ENCODE results near the gene AGBL3. TPM values are rescaled to one million over a fixed set of nuclear protein-coding genes. Genes with fewer than 3 reads are reported as not detected.
"Not testable (repeated sequence)": the region's sequence is repeated elsewhere in the genome, so short reads cannot be mapped to it uniquely, and the experiment has no call there.

The AGBL3 gene
- total RNA-seq, 1 donor from 2014 or later, result 3.5 TPM

GRCh38 chr7:135169141-135169963 lies 183.0 kb downstream of the AGBL3 start:
- no peak for DNase-seq (ENCODE audit: low read depth, low spot score)
- no peaks in the 10 kb centered on the region for H3K27me3 Mint-ChIP-seq (ENCODE audit: low read depth)
- H3K9me3 Mint-ChIP-seq, result no peaks in the 10 kb centered on the region
- H3K4me1 Mint-ChIP-seq, result peaks cover 38% of the 10 kb centered on the region
- peaks cover 24% of the 10 kb centered on the region for H3K36me3 Mint-ChIP-seq (ENCODE audit: low read depth)
- peak overlapping the region; percentile 2 for H3K27ac Mint-ChIP-seq (ENCODE audit: unreplicated experiment)
- TF ChIP-seq CTCF (conservative IDR thresholded peaks at IDR 0.05), result peak; percentile 42
- peak overlapping the region; percentile 92 for H3K4me3 Mint-ChIP-seq

- no peak for DNase-seq (ENCODE audit: low read depth, low spot score)
- H3K4me1 Mint-ChIP-seq, result peaks cover 38% of the 10 kb centered on the region
- peak overlapping the region; percentile 92 for H3K4me3 Mint-ChIP-seq
- H3K36me3 Mint-ChIP-seq (ENCODE audit: low read depth), result peaks cover 20% of the 10 kb centered on the region
- no peaks in the 10 kb centered on the region for H3K27me3 Mint-ChIP-seq (ENCODE audit: low read depth)
- H3K9me3 Mint-ChIP-seq, result no peaks in the 10 kb centered on the region
- H3K27ac Mint-ChIP-seq (ENCODE audit: unreplicated experiment), result peak overlapping the region; percentile 2
- no peak for TF ChIP-seq CTCF (conservative IDR thresholded peaks at IDR 0.05)
These were observed 183.6 kb downstream of the AGBL3 start for GRCh38 chr7:135169964-135170273.

- no peaks in the 10 kb centered on the region for H3K9me3 Mint-ChIP-seq
- H3K27me3 Mint-ChIP-seq (ENCODE audit: low read depth), result no peaks in the 10 kb centered on the region
- peaks cover 38% of the 10 kb centered on the region for H3K4me1 Mint-ChIP-seq
- peak within 1 kb of the TSS; percentile 95 for H3K27ac Mint-ChIP-seq (ENCODE audit: unreplicated experiment)
- peak; percentile 68 for TF ChIP-seq CTCF (conservative IDR thresholded peaks at IDR 0.05)
- H3K4me3 Mint-ChIP-seq, result peak within 1 kb of the TSS; percentile 92
- peaks cover 16% of the 10 kb centered on the region for H3K36me3 Mint-ChIP-seq (ENCODE audit: low read depth)
- DNase-seq (ENCODE audit: low read depth, low spot score), result peak; percentile 83
These were observed 184.1 kb downstream of the AGBL3 start, which contains the start of gene CYREN for GRCh38 chr7:135170274-135170997. Gene CYREN (minus strand): TSS chr7:135170707. CDS start chr7:135168922, 1,785 bp downstream.

GRCh38 chr7:135170998-135171481 lies 184.7 kb downstream of the AGBL3 start:
- H3K27ac Mint-ChIP-seq (ENCODE audit: unreplicated experiment), result not testable (repeated sequence)

GRCh38 chr7:135171581-135172291 lies 185.4 kb downstream of the AGBL3 start:
- peaks cover 38% of the 10 kb centered on the region for H3K4me1 Mint-ChIP-seq
- H3K27ac Mint-ChIP-seq (ENCODE audit: unreplicated experiment), result peak overlapping the region; percentile 93
- H3K4me3 Mint-ChIP-seq, result peak overlapping the region; percentile 89
- peak; percentile 12 for DNase-seq (ENCODE audit: low read depth, low spot score)
- not testable (repeated sequence) for H3K9me3 Mint-ChIP-seq; H3K36me3 Mint-ChIP-seq (ENCODE audit: low read depth); H3K27me3 Mint-ChIP-seq (ENCODE audit: low read depth)

More at GRCh38 chr7:135170998-135171481, 184.7 kb downstream of the AGBL3 start:
- not testable (repeated sequence) for DNase-seq (ENCODE audit: low read depth, low spot score); H3K36me3 Mint-ChIP-seq (ENCODE audit: low read depth); H3K9me3 Mint-ChIP-seq; H3K27me3 Mint-ChIP-seq (ENCODE audit: low read depth)
- Mint-ChIP-seq H3K4me1 (peaks cover 38% of the 10 kb centered on the region), H3K4me3 (peak overlapping the region; percentile 89)

- Mint-ChIP-seq H3K4me1 (peaks cover 28% of the 10 kb centered on the region), H3K4me3 (peak overlapping the region; percentile 57)
- DNase-seq (ENCODE audit: low read depth, low spot score); H3K9me3 Mint-ChIP-seq; H3K27me3 Mint-ChIP-seq (ENCODE audit: low read depth); H3K36me3 Mint-ChIP-seq (ENCODE audit: low read depth); H3K27ac Mint-ChIP-seq (ENCODE audit: unreplicated experiment): not testable (repeated sequence)
These were observed 187.6 kb downstream of the AGBL3 start for GRCh38 chr7:135173916-135174315.

All from neural crest cell (in vitro differentiated cells).